Panc1 (cell line): ENCODE data around the gene SRP54. TPM values are rescaled to one million over a fixed set of nuclear protein-coding genes. Genes with fewer than 3 reads are reported as not detected.

Experiments used
- ATAC-seq: fragments of 200-7000 bp; cut with Tn5 transposase; 2 replicates; pipeline ENCODE4 v1.9.1; 2020; ENCODE audit warnings: mild to moderate bottlenecking, moderate library complexity
- BruUV-seq: library from RNA; stranded (reverse); fragments of 400-500 nt; replicated peaks from 2 replicates; lab custom pipeline; 2021; lab: Mats Ljungman, UMichigan
- CTCF ChIA-PET: fragments of 300-600 bp; sonication (Branson Sonifier 250); formaldehyde crosslinking; loops from one replicate; lab custom pipeline; 2022; ENCODE audit warnings: antibody characterized with exemption; lab: Charles Lee
- POLR2A ChIA-PET: fragments of 300-600 bp; sonication (Branson Sonifier 250); formaldehyde crosslinking; loops from one replicate; lab custom pipeline; 2022; ENCODE audit warnings: antibody characterized with exemption; lab: Charles Lee
- DNase-seq: peaks from one replicate; pipeline ENCODE4 v3.0.0-alpha.2; 2010; ENCODE audit warnings: low read depth, low spot score
- H3K27ac ChIP-seq: 2 replicates; pipeline ENCODE4 v1.5.1; 2011; ENCODE audit warnings: mild to moderate bottlenecking, low read length, inconsistent platforms
- H3K27me3 ChIP-seq: fragments of 200-500 bp; sonication (Bioruptor generic); 2 replicates; pipeline ENCODE4 v1.6.0; 2014; ENCODE audit warnings: low read length, inconsistent platforms; ENCODE audit not compliant: control insufficient read depth, insufficient read depth
- H3K36me3 ChIP-seq: fragments of 200-500 bp; sonication (Bioruptor generic); 2 replicates; pipeline ENCODE4 v1.5.1; 2014; ENCODE audit warnings: inconsistent platforms, mild to moderate bottlenecking, low read length, moderate library complexity; ENCODE audit not compliant: control insufficient read depth, insufficient read depth
- H3K4me1 ChIP-seq: 2 replicates; pipeline ENCODE4 v1.5.1; 2011; ENCODE audit warnings: inconsistent platforms, mild to moderate bottlenecking, low read length, moderate library complexity; ENCODE audit not compliant: control insufficient read depth, insufficient read depth
- H3K4me3 ChIP-seq, 2 experiments: 2 replicates each; pipeline ENCODE4 v1.5.1; 2011 to 2012; ENCODE audit warnings: low read depth in 2 of 2, low read length in 2 of 2, mild to moderate bottlenecking in 2 of 2, inconsistent platforms in 1 of 2, moderate library complexity in 1 of 2
- H3K9me3 ChIP-seq: fragments of 200-500 bp; sonication (Bioruptor generic); 2 replicates; pipeline ENCODE4 v1.5.1; 2014; ENCODE audit warnings: low read depth, mild to moderate bottlenecking, inconsistent platforms, low read length, moderate library complexity; ENCODE audit not compliant: control insufficient read depth, insufficient read depth
- CTCF ChIP-seq: fragments of 450-650 bp; IDR thresholded peaks from 2 replicates; pipeline ENCODE4 v1.5.1; 2017; ENCODE audit warnings: mild to moderate bottlenecking
- POLR2AphosphoS5 ChIP-seq: IDR thresholded peaks from 2 replicates; pipeline ENCODE4 v1.6.1; 2012; ENCODE audit warnings: mild to moderate bottlenecking, low read depth, low read length, moderate library complexity
- SIN3A ChIP-seq: IDR thresholded peaks from 2 replicates; pipeline ENCODE4 v1.6.1; 2012; ENCODE audit warnings: low read depth, mild to moderate bottlenecking, low read length, moderate library complexity, borderline replicate concordance; ENCODE audit not compliant: insufficient read depth
- TCF7L2 ChIP-seq: IDR thresholded peaks from 2 replicates; pipeline ENCODE4 v1.6.1; 2011; ENCODE audit warnings: mild to moderate bottlenecking, low read depth, low read length, inconsistent platforms
- in situ Hi-C: cut with HindIII; loops from 2 replicates; pipeline ENCODE4 v1.10.0; 2016; ENCODE audit warnings: low sequenced_read_pairs, low pct_unique_long_range_greater_than_20kb
- intact Hi-C: fragments of 100-400 bp; cut with micrococcal nuclease; formaldehyde crosslinking; loops from one replicate; pipeline ENCODE4 v1.10.0; 2022; ENCODE audit not compliant: unreplicated experiment
- total RNA-seq: library from RNA; stranded (reverse); gene quantifications from one replicate; pipeline ENCODE4 v1.2.1, GENCODE V29; 2021; ENCODE audit not compliant: unreplicated experiment
- TF ChIP-seq, protein P1 (sequence below), 2 experiments: IDR thresholded peaks; 2 replicates each; pipeline ENCODE4 v1.6.1; 2011 to 2012; ENCODE audit warnings: low read depth in 2 of 2, control low read depth in 1 of 2, low read length in 1 of 2, mild to moderate bottlenecking in 1 of 2, moderate library complexity in 1 of 2; ENCODE audit not compliant: insufficient read depth in 1 of 2

SRP54 gene
- total RNA-seq, 1 experiment from 2014 or later, result 53.2 TPM

GRCh38 chr14:34980337-34980900 is 2.4 kb upstream of the SRP54 start:
- ATAC-seq (no peak), DNase-seq (no peak)
- Histone ChIP-seq H3K9me3 (no peaks in the 10 kb centered on the region), H3K27me3 (no peaks in the 10 kb centered on the region), H3K27ac (peak overlapping the region; percentile 98; the same call in 1 of the 2 replicates), H3K4me3 (peak overlapping the region; percentile 90 to 97), H3K4me1 (peaks cover 12% of the 10 kb centered on the region), H3K36me3 (peaks cover 8% of the 10 kb centered on the region)
- ChIA-PET POLR2A (interaction anchor here (0.5 kb wide), 2 partner anchors 100 to 104 kb away, joined by 3 to 5 read pairs; no protein-coding TSS in a partner anchor), CTCF (no interaction called here)
- TF ChIP-seq, protein P1, sequence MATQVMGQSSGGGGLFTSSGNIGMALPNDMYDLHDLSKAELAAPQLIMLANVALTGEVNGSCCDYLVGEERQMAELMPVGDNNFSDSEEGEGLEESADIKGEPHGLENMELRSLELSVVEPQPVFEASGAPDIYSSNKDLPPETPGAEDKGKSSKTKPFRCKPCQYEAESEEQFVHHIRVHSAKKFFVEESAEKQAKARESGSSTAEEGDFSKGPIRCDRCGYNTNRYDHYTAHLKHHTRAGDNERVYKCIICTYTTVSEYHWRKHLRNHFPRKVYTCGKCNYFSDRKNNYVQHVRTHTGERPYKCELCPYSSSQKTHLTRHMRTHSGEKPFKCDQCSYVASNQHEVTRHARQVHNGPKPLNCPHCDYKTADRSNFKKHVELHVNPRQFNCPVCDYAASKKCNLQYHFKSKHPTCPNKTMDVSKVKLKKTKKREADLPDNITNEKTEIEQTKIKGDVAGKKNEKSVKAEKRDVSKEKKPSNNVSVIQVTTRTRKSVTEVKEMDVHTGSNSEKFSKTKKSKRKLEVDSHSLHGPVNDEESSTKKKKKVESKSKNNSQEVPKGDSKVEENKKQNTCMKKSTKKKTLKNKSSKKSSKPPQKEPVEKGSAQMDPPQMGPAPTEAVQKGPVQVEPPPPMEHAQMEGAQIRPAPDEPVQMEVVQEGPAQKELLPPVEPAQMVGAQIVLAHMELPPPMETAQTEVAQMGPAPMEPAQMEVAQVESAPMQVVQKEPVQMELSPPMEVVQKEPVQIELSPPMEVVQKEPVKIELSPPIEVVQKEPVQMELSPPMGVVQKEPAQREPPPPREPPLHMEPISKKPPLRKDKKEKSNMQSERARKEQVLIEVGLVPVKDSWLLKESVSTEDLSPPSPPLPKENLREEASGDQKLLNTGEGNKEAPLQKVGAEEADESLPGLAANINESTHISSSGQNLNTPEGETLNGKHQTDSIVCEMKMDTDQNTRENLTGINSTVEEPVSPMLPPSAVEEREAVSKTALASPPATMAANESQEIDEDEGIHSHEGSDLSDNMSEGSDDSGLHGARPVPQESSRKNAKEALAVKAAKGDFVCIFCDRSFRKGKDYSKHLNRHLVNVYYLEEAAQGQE (IDR thresholded peaks at IDR 0.05; ENCODE audit: insufficient read depth in 1 of 2, low read depth in 2 of 2, low read length in 1 of 2), result no peak
- TF ChIP-seq POLR2AphosphoS5 (no peak), CTCF (no peak), SIN3A (no peak), TCF7L2 (no peak)
- intact Hi-C loops, result loop anchor here (5.0 kb wide), 1 partner anchor 108 kb away; no protein-coding TSS in a partner anchor
- no TSS peak for BruUV-seq
- in situ Hi-C loops, result no loop called here

GRCh38 chr14:34981743-34982420 is 910 bp upstream of the SRP54 start:
- H3K27me3 ChIP-seq, result no peaks in the 10 kb centered on the region
- peak overlapping the region; percentile 90 to 97 for H3K4me3 ChIP-seq
- intact Hi-C loops, result loop anchor here (5.0 kb wide), 1 partner anchor 110 kb away; no protein-coding TSS in a partner anchor
- peaks cover 10% of the 10 kb centered on the region for H3K36me3 ChIP-seq
- H3K27ac ChIP-seq, result peak overlapping the region; percentile 98
- ChIA-PET CTCF (interaction anchor here (0.6 kb wide), 1 partner anchor 207 kb away, joined by 5 read pairs; no protein-coding TSS in a partner anchor), POLR2A (interaction anchor here (0.7 to 1.2 kb wide), 2 partner anchors 112 to 264 kb away, joined by 3 read pairs; no protein-coding TSS in a partner anchor)
- BruUV-seq, result no TSS peak
- H3K4me1 ChIP-seq, result peaks cover 15% of the 10 kb centered on the region
- TF ChIP-seq TCF7L2, result no peak
- TF ChIP-seq CTCF, result no peak
- TF ChIP-seq SIN3A, result no peak
- no peak for TF ChIP-seq POLR2AphosphoS5
- TF ChIP-seq, protein P1 (IDR thresholded peaks at IDR 0.05; ENCODE audit: insufficient read depth in 1 of 2, low read depth in 2 of 2, low read length in 1 of 2), result no peak
- no peaks in the 10 kb centered on the region for H3K9me3 ChIP-seq
- in situ Hi-C loops, result no loop called here
- DNase-seq (peak; percentile 7), ATAC-seq (peak; percentile 4; the same call in 1 of the 2 replicates)
